ENCODE measurements around the gene RFPL3.

The RFPL3 gene

DNA sequence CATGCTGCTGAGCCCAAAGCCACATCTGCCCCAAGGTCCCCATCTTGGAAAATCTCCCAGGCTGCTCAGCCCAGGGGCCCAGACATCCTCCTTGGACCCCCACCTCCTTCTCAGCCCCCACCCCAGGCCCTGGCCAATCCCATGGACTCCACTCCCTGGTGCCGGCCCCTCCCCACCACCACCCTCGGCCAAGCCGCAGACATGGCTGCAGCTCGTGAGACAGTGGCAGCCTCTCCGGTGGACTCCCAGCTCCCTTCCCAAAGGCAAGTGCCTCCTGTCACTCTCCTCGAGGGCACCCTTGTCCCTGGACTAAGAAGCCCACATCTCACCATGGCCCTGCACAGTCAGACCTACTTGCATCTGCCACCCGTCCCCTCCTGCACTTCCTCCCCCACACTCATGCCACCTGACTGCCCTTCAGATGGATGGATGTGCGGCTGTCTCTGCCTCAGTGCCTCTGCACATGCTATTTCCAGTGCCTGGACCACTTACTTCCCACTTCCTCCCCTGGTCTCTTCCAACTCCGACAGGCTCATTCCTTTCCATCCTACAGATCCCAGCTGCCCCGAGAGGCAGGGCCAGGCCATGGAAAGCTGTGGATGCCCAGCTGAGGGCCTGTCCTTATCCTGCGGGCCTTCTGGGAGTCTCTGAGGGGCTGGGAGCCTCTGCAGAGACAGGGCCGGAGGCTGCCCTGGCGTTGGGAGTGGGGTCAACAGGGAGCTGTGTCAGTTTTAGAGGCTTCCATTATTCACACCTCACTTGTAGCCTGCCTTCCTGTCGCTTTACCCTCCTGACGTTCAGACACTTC, 25.5 kb upstream of the RFPL3 start:
- Histone ChIP-seq H3K23ac (ENCODE audit: low read length) (no peak overlapping the region), H4K5ac (ENCODE audit: low read length) (no peak overlapping the region), H3K79me2 (ENCODE audit: control insufficient read depth, insufficient read depth, low read length) (no peaks in the 10 kb centered on the region), H2BK120ac (ENCODE audit: low read depth, low read length) (no peak overlapping the region), H3K4me1 (ENCODE audit: control insufficient read depth, low read depth, low read length) (no peaks in the 10 kb centered on the region), H2AK5ac (ENCODE audit: low read length) (no peak overlapping the region), H3K27ac (ENCODE audit: low read depth, low read length) (no peak overlapping the region), H3K4me3 (ENCODE audit: low read length) (no peak overlapping the region), H4K8ac (ENCODE audit: low read depth, low read length) (no peak overlapping the region), H3K79me1 (ENCODE audit: low read length) (no peaks in the 10 kb centered on the region), H3K9ac (ENCODE audit: low read length) (no peak overlapping the region), H3K18ac (ENCODE audit: low read length) (no peak overlapping the region), H3K4me2 (ENCODE audit: low read length) (no peak overlapping the region), H2BK5ac (ENCODE audit: low read length) (no peak overlapping the region), H3K4ac (ENCODE audit: low read depth, low read length) (no peak overlapping the region), H3K36me3 (ENCODE audit: control insufficient read depth, insufficient read depth, low read length) (no peaks in the 10 kb centered on the region), H2BK15ac (replicated peaks; ENCODE audit: low read depth) (no peak overlapping the region), H3K56ac (ENCODE audit: low read length) (no peak overlapping the region), H3K27me3 (ENCODE audit: insufficient read depth, low read length, poor library complexity) (no peaks in the 10 kb centered on the region)
- DNase-seq = no peak
- no CpG with 5 or more reads among the region's 15 CpGs for WGBS (ENCODE audit: extremely low coverage, insufficient coverage, low lambda C conversion rate)

DNA sequence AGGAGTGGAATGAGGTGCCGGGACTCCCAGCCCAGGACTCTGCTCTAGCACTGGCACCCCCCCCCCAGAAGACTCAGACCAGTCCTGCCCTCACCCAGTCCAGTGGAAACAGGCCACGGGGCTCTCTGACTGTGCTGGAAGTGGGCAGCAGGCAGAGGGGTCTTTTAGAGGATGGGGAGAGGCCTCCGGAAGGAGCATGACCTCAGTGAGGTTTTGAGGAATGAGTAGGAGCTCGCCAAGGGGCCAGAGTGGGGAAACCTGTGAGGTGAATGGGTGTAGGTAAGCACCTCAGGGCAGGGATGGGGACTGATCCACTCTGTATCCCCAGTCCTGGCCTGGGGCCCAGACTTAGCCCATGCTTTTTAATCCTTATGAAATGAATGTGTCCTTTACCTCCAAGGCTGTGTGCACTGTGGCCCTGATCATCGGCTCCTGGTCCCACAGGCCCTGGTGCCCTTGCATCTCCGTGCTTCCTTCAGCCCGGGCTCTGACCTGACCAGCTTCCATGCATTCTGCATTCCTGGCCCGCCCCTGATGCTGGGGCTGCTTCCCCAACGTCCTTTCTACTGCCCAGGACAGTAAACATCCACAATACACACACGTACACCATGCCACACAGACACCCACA, 24.4 kb upstream of the RFPL3 start:
- H3K27ac ChIP-seq (ENCODE audit: low read depth, low read length) = no peak overlapping the region
- no peak overlapping the region for H3K4me2 ChIP-seq (ENCODE audit: low read length)
- no peaks in the 10 kb centered on the region for H3K36me3 ChIP-seq (ENCODE audit: control insufficient read depth, insufficient read depth, low read length)
- no peak overlapping the region for H4K8ac ChIP-seq (ENCODE audit: low read depth, low read length)
- H3K4me1 ChIP-seq (ENCODE audit: control insufficient read depth, low read depth, low read length) = no peaks in the 10 kb centered on the region
- no peaks in the 10 kb centered on the region for H3K27me3 ChIP-seq (ENCODE audit: insufficient read depth, low read length, poor library complexity)
- no peak for DNase-seq
- H3K79me1 ChIP-seq (ENCODE audit: low read length) = no peaks in the 10 kb centered on the region
- H4K5ac ChIP-seq (ENCODE audit: low read length) = no peak overlapping the region
- no CpG with 5 or more reads among the region's 10 CpGs for WGBS (ENCODE audit: extremely low coverage, insufficient coverage, low lambda C conversion rate)
- H2BK120ac ChIP-seq (ENCODE audit: low read depth, low read length) = no peak overlapping the region
- no peak overlapping the region for H3K4me3 ChIP-seq (ENCODE audit: low read length)
- H2BK5ac ChIP-seq (ENCODE audit: low read length) = no peak overlapping the region
- no peaks in the 10 kb centered on the region for H3K79me2 ChIP-seq (ENCODE audit: control insufficient read depth, insufficient read depth, low read length)
- no peak overlapping the region for H3K9ac ChIP-seq (ENCODE audit: low read length)
- no peak overlapping the region for H3K56ac ChIP-seq (ENCODE audit: low read length)
- no peak overlapping the region for H2BK15ac ChIP-seq (replicated peaks; ENCODE audit: low read depth)
- no peak overlapping the region for H2AK5ac ChIP-seq (ENCODE audit: low read length)
- H3K4ac ChIP-seq (ENCODE audit: low read depth, low read length) = no peak overlapping the region
- no peak overlapping the region for H3K23ac ChIP-seq (ENCODE audit: low read length)
- no peak overlapping the region for H3K18ac ChIP-seq (ENCODE audit: low read length)

- H3K79me2 ChIP-seq (ENCODE audit: control insufficient read depth, insufficient read depth, low read length) = no peaks in the 10 kb centered on the region
- H2AK5ac ChIP-seq (ENCODE audit: low read length) = no peak overlapping the region
- no peaks in the 10 kb centered on the region for H3K79me1 ChIP-seq (ENCODE audit: low read length)
- no peak overlapping the region for H3K4ac ChIP-seq (ENCODE audit: low read depth, low read length)
- no peak overlapping the region for H4K5ac ChIP-seq (ENCODE audit: low read length)
- no peak for DNase-seq
- H3K4me3 ChIP-seq (ENCODE audit: low read length) = no peak overlapping the region
- no peak overlapping the region for H4K8ac ChIP-seq (ENCODE audit: low read depth, low read length)
- H3K18ac ChIP-seq (ENCODE audit: low read length) = no peak overlapping the region
- H2BK15ac ChIP-seq (replicated peaks; ENCODE audit: low read depth) = no peak overlapping the region
- H3K56ac ChIP-seq (ENCODE audit: low read length) = no peak overlapping the region
- H3K9ac ChIP-seq (ENCODE audit: low read length) = no peak overlapping the region
- H3K27me3 ChIP-seq (ENCODE audit: insufficient read depth, low read length, poor library complexity) = no peaks in the 10 kb centered on the region
- no peak overlapping the region for H3K23ac ChIP-seq (ENCODE audit: low read length)
- H3K27ac ChIP-seq (ENCODE audit: low read depth, low read length) = no peak overlapping the region
- no peak overlapping the region for H2BK5ac ChIP-seq (ENCODE audit: low read length)
- H3K4me1 ChIP-seq (ENCODE audit: control insufficient read depth, low read depth, low read length) = no peaks in the 10 kb centered on the region
- no peaks in the 10 kb centered on the region for H3K36me3 ChIP-seq (ENCODE audit: control insufficient read depth, insufficient read depth, low read length)
- no peak overlapping the region for H3K4me2 ChIP-seq (ENCODE audit: low read length)
- H2BK120ac ChIP-seq (ENCODE audit: low read depth, low read length) = no peak overlapping the region
- no CpG with 5 or more reads among the region's 13 CpGs for WGBS (ENCODE audit: extremely low coverage, insufficient coverage, low lambda C conversion rate)
Measured at GRCh38 chr22:32333769-32334659, 23.7 kb upstream of the RFPL3 start.

DNA sequence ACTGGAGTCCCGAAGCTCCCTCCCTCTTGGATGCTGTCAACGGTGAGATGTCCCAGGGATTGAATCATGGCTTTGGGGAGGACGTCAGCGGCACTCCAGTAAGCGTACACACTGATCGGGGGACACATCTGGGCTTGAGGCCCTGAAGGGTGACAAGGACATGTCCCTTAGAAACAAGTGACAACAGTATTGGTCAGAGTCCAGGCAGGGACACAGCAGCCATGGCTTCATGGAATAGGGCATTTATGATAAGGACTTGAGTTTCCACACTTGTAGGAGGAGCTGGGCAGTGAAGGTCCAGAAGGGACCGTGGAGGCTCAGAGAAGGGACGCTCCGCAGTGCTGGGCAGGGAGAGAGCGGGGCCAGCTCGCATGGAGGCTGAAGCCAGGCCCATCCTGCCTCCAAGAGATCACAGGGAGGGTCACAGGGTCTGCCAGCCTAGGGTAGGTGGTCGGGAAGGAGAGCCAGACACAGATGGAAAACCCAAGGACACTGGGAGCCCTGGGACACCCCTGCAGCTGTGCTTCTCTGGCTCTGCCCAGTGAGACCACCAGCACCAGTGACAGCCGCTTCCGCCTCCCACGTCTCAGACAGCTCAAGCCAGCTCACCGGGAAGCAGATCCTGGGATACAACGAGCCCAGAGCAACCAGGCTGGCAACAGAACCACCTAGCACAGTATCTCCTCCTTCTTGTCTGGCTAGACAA, 22.9 kb upstream of the RFPL3 start:
- WGBS (ENCODE audit: extremely low coverage, insufficient coverage, low lambda C conversion rate) = no CpG with 5 or more reads among the region's 17 CpGs
- H3K79me1 ChIP-seq (ENCODE audit: low read length) = no peaks in the 10 kb centered on the region
- no peak overlapping the region for H2AK5ac ChIP-seq (ENCODE audit: low read length)
- H3K56ac ChIP-seq (ENCODE audit: low read length) = no peak overlapping the region
- H3K27ac ChIP-seq (ENCODE audit: low read depth, low read length) = no peak overlapping the region
- no peaks in the 10 kb centered on the region for H3K4me1 ChIP-seq (ENCODE audit: control insufficient read depth, low read depth, low read length)
- no peaks in the 10 kb centered on the region for H3K27me3 ChIP-seq (ENCODE audit: insufficient read depth, low read length, poor library complexity)
- no peak overlapping the region for H3K4ac ChIP-seq (ENCODE audit: low read depth, low read length)
- H3K4me3 ChIP-seq (ENCODE audit: low read length) = no peak overlapping the region
- H3K9ac ChIP-seq (ENCODE audit: low read length) = no peak overlapping the region
- no peak overlapping the region for H4K5ac ChIP-seq (ENCODE audit: low read length)
- H3K36me3 ChIP-seq (ENCODE audit: control insufficient read depth, insufficient read depth, low read length) = no peaks in the 10 kb centered on the region
- DNase-seq = no peak
- no peak overlapping the region for H2BK120ac ChIP-seq (ENCODE audit: low read depth, low read length)
- H3K23ac ChIP-seq (ENCODE audit: low read length) = no peak overlapping the region
- H2BK15ac ChIP-seq (replicated peaks; ENCODE audit: low read depth) = no peak overlapping the region
- H4K8ac ChIP-seq (ENCODE audit: low read depth, low read length) = no peak overlapping the region
- no peak overlapping the region for H3K18ac ChIP-seq (ENCODE audit: low read length)
- no peak overlapping the region for H3K4me2 ChIP-seq (ENCODE audit: low read length)
- no peak overlapping the region for H2BK5ac ChIP-seq (ENCODE audit: low read length)
- no peaks in the 10 kb centered on the region for H3K79me2 ChIP-seq (ENCODE audit: control insufficient read depth, insufficient read depth, low read length)

DNA sequence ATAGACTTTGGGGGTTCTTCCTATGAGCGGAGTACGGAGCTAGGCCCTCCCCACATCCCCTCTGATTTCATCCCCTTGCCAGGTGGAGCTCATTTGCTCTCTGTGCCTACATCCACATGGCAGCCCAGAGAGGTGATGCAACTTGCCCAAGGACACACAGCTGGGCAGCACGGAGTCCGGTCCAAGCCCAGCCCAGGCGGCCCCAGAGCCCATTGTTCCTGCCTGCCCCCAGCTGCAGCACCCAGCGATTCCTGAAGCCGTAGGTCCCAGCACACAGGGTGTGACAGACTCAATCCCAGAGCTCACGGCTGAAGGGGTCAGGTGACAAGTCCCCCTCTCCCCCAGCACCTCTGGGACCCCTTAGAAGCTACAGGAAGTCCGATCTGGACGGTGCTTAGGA, 22.2 kb upstream of the RFPL3 start:
- DNase-seq = no peak
- H3K27ac ChIP-seq (ENCODE audit: low read depth, low read length) = peak overlapping the region; percentile 20
- H2AK5ac ChIP-seq (ENCODE audit: low read length) = no peak overlapping the region

More for the DNA sequence above, 22.2 kb upstream of the RFPL3 start:
- no peak overlapping the region for H4K8ac ChIP-seq (ENCODE audit: low read depth, low read length)
- no peak overlapping the region for H3K56ac ChIP-seq (ENCODE audit: low read length)
- no peaks in the 10 kb centered on the region for H3K27me3 ChIP-seq (ENCODE audit: insufficient read depth, low read length, poor library complexity)
- no peaks in the 10 kb centered on the region for H3K36me3 ChIP-seq (ENCODE audit: control insufficient read depth, insufficient read depth, low read length)
- no peaks in the 10 kb centered on the region for H3K79me1 ChIP-seq (ENCODE audit: low read length)
- H3K23ac ChIP-seq (ENCODE audit: low read length) = no peak overlapping the region
- H3K4me3 ChIP-seq (ENCODE audit: low read length) = no peak overlapping the region
- no peak overlapping the region for H2BK15ac ChIP-seq (replicated peaks; ENCODE audit: low read depth)
- H4K5ac ChIP-seq (ENCODE audit: low read length) = no peak overlapping the region
- no peak overlapping the region for H3K9ac ChIP-seq (ENCODE audit: low read length)
- H3K4me1 ChIP-seq (ENCODE audit: control insufficient read depth, low read depth, low read length) = no peaks in the 10 kb centered on the region
- H2BK120ac ChIP-seq (ENCODE audit: low read depth, low read length) = no peak overlapping the region
- WGBS (ENCODE audit: extremely low coverage, insufficient coverage, low lambda C conversion rate) = no CpG with 5 or more reads among the region's 10 CpGs
- H3K4ac ChIP-seq (ENCODE audit: low read depth, low read length) = no peak overlapping the region
- no peak overlapping the region for H2BK5ac ChIP-seq (ENCODE audit: low read length)
- H3K18ac ChIP-seq (ENCODE audit: low read length) = no peak overlapping the region
- H3K4me2 ChIP-seq (ENCODE audit: low read length) = no peak overlapping the region
- H3K79me2 ChIP-seq (ENCODE audit: control insufficient read depth, insufficient read depth, low read length) = no peaks in the 10 kb centered on the region

Data from mesendoderm (in vitro differentiated cells).